Measurements from ENCODE around the gene BYSL.

- TF ChIP-seq, protein P1, sequence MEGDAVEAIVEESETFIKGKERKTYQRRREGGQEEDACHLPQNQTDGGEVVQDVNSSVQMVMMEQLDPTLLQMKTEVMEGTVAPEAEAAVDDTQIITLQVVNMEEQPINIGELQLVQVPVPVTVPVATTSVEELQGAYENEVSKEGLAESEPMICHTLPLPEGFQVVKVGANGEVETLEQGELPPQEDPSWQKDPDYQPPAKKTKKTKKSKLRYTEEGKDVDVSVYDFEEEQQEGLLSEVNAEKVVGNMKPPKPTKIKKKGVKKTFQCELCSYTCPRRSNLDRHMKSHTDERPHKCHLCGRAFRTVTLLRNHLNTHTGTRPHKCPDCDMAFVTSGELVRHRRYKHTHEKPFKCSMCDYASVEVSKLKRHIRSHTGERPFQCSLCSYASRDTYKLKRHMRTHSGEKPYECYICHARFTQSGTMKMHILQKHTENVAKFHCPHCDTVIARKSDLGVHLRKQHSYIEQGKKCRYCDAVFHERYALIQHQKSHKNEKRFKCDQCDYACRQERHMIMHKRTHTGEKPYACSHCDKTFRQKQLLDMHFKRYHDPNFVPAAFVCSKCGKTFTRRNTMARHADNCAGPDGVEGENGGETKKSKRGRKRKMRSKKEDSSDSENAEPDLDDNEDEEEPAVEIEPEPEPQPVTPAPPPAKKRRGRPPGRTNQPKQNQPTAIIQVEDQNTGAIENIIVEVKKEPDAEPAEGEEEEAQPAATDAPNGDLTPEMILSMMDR (IDR thresholded peaks at IDR 0.05; ENCODE audit: insufficient read depth, low read length), result peak; percentile 91
- TF ChIP-seq POLR2AphosphoS5 (IDR thresholded peaks at IDR 0.05; ENCODE audit: low read depth), result peak; percentile 89
These were observed 15.0 kb downstream of the BYSL start for GRCh38 chr6:41936073-41936837.
